Cortex of kidney (tissue), 1 donor: ENCODE data around the gene ZC3H8.

ENCODE experiments used
- DNase-seq: peaks from one replicate; lab custom pipeline; 2025; lab: John Stamatoyannopoulos, UW

Gene ZC3H8

GRCh38 chr2:112195167-112195766 lies 59.6 kb downstream of the ZC3H8 start:
- no peak for DNase-seq

- DNase-seq, result no peak
Measured at GRCh38 chr2:112194482-112194881, 60.4 kb downstream of the ZC3H8 start.

- DNase-seq, result no peak
Measured at GRCh38 chr2:112194028-112194427, 60.8 kb downstream of the ZC3H8 start.

- no peak for DNase-seq
Measured at GRCh38 chr2:112189001-112189556, 65.8 kb downstream of the ZC3H8 start.

GRCh38 chr2:112187805-112188596 lies 66.8 kb downstream of the ZC3H8 start:
- no peak for DNase-seq

GRCh38 chr2:112187046-112187715 lies 67.7 kb downstream of the ZC3H8 start:
- no peak for DNase-seq

GRCh38 chr2:112185131-112185530 lies 69.7 kb downstream of the ZC3H8 start:
- no peak for DNase-seq

- no peak for DNase-seq
Measured at GRCh38 chr2:112184121-112184520, 70.7 kb downstream of the ZC3H8 start.

- no peak for DNase-seq
Measured at GRCh38 chr2:112183327-112184025, 71.4 kb downstream of the ZC3H8 start.

GRCh38 chr2:112182581-112183034 lies 72.2 kb downstream of the ZC3H8 start:
- DNase-seq, result no peak

- no peak for DNase-seq
Measured at GRCh38 chr2:112181571-112182290, 73.1 kb downstream of the ZC3H8 start.

- no peak for DNase-seq
Measured at GRCh38 chr2:112175958-112176573, 78.8 kb downstream of the ZC3H8 start.

- no peak for DNase-seq
Measured at GRCh38 chr2:112175333-112175732, 79.5 kb downstream of the ZC3H8 start.

- no peak for DNase-seq
Measured at GRCh38 chr2:112174383-112174782, 80.5 kb downstream of the ZC3H8 start.

- DNase-seq, result no peak
Measured at GRCh38 chr2:112173646-112174319, 81.1 kb downstream of the ZC3H8 start.

- no peak for DNase-seq
Measured at GRCh38 chr2:112170495-112170894, 84.3 kb downstream of the ZC3H8 start.

GRCh38 chr2:112168422-112169124 lies 86.3 kb downstream of the ZC3H8 start:
- no peak for DNase-seq

GRCh38 chr2:112166806-112167499 lies 87.9 kb downstream of the ZC3H8 start:
- no peak for DNase-seq

- no peak for DNase-seq
Measured at GRCh38 chr2:112165296-112165695, 89.5 kb downstream of the ZC3H8 start.
